Mucosa of stomach (tissue), 1 donor: Measurements from ENCODE around the gene ZC3H12C.

Source experiments
- H3K27me3 ChIP-seq: one replicate; pipeline ENCODE4 v1.7.0; 2013; ENCODE audit warnings: mild to moderate bottlenecking, low read length; ENCODE audit not compliant: control insufficient read depth, insufficient read depth
- H3K36me3 ChIP-seq: one replicate; pipeline ENCODE4 v1.7.0; 2013; ENCODE audit warnings: low read length; ENCODE audit not compliant: control insufficient read depth, insufficient read depth
- H3K4me1 ChIP-seq: one replicate; pipeline ENCODE4 v1.7.0; 2013; ENCODE audit warnings: mild to moderate bottlenecking, low read length; ENCODE audit not compliant: control insufficient read depth, insufficient read depth
- H3K4me3 ChIP-seq: one replicate; pipeline ENCODE4 v1.7.0; 2013; ENCODE audit warnings: low read length
- H3K9ac ChIP-seq: one replicate; pipeline ENCODE4 v1.7.0; 2013; ENCODE audit warnings: mild to moderate bottlenecking, low read length, moderate library complexity
- H3K9me3 ChIP-seq: one replicate; pipeline ENCODE4 v1.7.0; 2013; ENCODE audit warnings: mild to moderate bottlenecking, low read length, moderate library complexity; ENCODE audit not compliant: control insufficient read depth
- donor health status: Pancreatic carcinoma.

ZC3H12C gene

DNA sequence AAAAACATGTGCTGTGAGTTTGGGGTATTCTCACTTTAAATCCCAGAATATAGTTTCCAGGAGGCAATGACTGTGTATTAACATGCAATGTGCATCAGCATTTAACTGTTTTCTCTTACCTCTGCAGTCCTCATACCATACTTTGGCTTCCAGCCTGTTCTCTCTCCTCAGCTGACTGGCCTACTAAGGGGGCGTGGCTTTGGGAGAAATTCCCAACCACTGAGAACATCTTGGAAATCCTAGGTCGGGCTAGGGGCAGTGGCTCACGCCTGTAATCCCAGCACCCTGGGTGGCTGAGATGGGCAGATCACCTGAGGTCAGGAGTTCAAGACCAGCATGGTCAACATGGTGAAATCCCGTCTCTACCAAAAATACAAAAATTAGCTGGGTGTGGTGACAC, 13.5 kb upstream of the ZC3H12C start:
- Histone ChIP-seq H3K36me3 (no peaks in the 10 kb centered on the region), H3K4me3 (no peak overlapping the region), H3K9me3 (no peaks in the 10 kb centered on the region)

DNA sequence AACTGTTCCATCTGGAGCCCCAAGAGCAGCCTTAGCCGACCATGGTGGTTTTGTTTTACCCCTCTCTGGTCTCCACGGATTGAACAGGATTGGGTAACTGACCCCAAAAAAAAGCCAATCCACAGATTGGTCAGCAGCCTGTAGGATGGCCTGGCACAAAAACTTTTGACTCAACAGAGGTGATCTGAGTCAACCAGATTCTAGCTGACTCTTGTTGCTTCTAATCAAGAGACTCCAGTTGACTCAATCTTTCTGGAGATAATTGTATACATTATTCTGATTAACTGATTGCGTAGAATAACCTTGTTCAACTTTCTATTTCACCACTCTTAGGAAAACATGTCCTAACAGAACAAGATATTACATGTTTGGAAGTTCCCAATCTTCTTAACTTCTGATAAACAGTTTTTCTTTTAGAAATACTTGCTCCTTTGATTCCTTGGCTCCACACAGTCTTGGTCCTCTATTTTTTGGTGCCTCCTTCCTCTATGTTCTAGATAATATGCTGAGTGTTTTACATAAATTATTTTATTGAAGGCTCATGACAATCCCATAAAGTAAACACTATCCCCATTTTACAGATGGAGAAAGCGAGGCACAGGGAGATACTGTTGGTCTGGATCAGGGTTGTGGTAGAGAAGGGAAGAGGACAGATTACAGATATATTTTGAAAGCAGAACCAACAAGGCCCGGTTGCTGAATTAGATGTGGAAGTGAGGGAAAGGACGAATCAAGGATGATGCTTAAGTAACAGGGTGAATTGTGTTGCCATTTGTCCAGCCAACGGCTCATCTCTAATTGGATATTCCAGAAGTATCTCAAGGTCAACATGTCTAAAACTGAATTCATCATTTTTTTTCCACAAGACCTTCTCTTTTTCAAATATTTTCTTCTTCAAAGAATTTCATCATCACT, 11.5 kb upstream of the ZC3H12C start:
- no peaks in the 10 kb centered on the region for H3K36me3 ChIP-seq
- no peaks in the 10 kb centered on the region for H3K27me3 ChIP-seq
- H3K9me3 ChIP-seq, result no peaks in the 10 kb centered on the region
- no peak overlapping the region for H3K9ac ChIP-seq
- no peaks in the 10 kb centered on the region for H3K4me1 ChIP-seq
- no peak overlapping the region for H3K4me3 ChIP-seq

More for the DNA sequence above, 13.5 kb upstream of the ZC3H12C start:
- Histone ChIP-seq H3K9ac (no peak overlapping the region), H3K4me1 (no peaks in the 10 kb centered on the region), H3K27me3 (no peaks in the 10 kb centered on the region)

DNA sequence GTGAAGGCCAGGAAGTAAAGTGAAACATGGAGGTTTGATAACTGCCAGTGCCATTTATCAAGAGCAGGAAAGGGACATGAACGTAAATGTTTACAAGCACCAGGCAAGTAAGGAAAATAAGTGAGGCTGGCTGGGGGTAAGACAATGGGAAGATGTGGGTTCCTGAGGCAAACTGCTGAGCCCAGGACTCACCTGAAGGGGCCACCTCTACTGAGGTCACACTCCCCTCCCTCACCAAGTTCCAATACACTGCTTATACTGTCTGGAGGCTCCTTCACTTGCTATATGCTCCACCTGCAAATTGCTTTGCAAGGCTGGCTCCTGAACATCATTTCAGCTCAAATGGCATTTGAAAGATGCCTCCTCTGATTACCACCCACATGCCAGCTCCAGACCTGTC, 10.3 kb upstream of the ZC3H12C start:
- Histone ChIP-seq H3K36me3 (no peaks in the 10 kb centered on the region), H3K9me3 (no peaks in the 10 kb centered on the region), H3K27me3 (peaks cover under 1% of the 10 kb centered on the region), H3K9ac (no peak overlapping the region), H3K4me3 (no peak overlapping the region), H3K4me1 (no peaks in the 10 kb centered on the region)

DNA sequence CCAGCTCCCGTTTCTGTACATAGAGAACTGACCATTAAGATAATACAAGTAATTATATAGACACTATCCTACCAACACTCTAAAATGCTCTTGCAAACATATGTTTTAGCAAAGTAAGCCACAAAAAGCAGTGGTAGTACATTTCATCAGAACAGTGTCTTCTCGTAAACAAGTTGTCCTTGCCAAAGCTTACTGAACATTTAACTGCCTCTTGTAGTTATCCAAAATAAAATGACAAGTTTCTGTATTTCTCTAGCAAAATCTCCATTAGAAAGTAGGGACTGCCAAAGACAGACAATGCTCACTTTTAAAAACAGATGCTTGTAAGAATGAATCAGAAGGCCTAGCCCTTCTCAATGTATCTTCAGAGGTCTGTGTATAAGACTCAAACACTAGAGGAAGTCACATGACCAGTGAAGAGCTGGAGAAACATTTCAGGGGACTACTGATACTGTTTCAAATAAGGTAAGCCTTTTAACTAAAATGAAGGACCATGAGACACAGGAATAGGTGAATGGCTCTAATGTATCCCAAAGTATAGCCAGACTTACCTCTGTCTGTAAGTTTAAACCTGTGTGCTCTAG, 7.8 kb upstream of the ZC3H12C start:
- H3K4me3 ChIP-seq, result no peak overlapping the region
- H3K9me3 ChIP-seq, result no peaks in the 10 kb centered on the region
- no peak overlapping the region for H3K9ac ChIP-seq
- H3K36me3 ChIP-seq, result no peaks in the 10 kb centered on the region
- peaks cover 3% of the 10 kb centered on the region for H3K27me3 ChIP-seq
- no peaks in the 10 kb centered on the region for H3K4me1 ChIP-seq

DNA sequence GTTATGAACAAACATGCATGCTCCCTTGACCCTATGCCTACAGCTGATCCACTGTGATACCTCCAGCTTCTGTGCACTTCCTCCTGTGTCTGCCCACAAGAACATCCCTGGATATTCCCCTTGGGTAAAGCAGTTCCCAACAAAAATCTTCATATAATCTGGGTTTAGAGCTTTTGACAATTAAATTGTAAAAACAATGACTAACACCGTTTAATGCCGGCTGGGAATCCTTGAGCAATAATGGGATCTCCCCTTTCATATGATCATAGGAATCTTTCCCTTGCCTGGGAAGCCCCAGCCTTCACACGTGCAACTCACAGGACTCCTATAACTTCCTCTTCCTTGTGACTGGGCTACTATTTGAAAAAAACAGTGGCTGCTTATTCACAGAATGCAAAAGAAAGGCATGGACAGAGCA, 6.3 kb upstream of the ZC3H12C start:
- Histone ChIP-seq H3K9ac (no peak overlapping the region), H3K4me1 (peaks cover 2% of the 10 kb centered on the region), H3K9me3 (no peaks in the 10 kb centered on the region), H3K4me3 (no peak overlapping the region), H3K36me3 (no peaks in the 10 kb centered on the region), H3K27me3 (peaks cover 3% of the 10 kb centered on the region)

DNA sequence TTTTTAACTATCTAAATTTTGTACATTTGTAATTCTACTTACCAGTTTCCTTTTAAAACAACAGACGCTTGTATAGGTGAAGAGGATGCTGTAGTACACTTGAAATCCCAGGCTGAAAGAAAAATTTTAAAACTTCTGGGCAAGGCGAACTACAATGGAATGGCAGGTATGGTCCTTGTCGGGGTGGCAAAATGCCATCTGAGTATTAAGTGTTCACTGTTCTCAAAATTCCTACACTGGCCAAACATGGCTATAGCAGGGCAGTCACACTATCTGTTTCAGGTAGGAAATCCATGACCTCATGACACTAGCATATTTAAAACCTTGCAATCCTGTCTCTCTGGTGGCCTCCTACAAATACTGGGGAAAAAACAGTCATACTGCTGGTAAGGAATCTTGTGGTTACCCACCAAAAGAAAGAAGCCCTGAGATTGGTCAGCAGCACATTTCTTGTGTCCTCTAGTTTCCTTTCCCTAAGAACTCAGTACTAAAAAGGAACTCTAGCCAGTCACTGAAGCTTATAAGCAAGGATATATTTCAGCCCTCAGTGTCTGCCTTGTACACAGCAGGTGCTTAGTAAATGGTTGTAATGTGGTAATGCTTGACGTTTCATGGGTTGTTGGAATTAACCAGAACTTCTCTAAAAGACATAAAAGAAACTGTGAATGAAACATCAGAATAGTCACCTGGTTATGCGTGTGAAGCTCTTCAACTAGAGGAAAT, 5.2 kb upstream of the ZC3H12C start:
- Histone ChIP-seq H3K36me3 (no peaks in the 10 kb centered on the region), H3K4me3 (no peak overlapping the region), H3K4me1 (peaks cover 8% of the 10 kb centered on the region), H3K27me3 (peaks cover 3% of the 10 kb centered on the region), H3K9me3 (no peaks in the 10 kb centered on the region), H3K9ac (no peak overlapping the region)

DNA sequence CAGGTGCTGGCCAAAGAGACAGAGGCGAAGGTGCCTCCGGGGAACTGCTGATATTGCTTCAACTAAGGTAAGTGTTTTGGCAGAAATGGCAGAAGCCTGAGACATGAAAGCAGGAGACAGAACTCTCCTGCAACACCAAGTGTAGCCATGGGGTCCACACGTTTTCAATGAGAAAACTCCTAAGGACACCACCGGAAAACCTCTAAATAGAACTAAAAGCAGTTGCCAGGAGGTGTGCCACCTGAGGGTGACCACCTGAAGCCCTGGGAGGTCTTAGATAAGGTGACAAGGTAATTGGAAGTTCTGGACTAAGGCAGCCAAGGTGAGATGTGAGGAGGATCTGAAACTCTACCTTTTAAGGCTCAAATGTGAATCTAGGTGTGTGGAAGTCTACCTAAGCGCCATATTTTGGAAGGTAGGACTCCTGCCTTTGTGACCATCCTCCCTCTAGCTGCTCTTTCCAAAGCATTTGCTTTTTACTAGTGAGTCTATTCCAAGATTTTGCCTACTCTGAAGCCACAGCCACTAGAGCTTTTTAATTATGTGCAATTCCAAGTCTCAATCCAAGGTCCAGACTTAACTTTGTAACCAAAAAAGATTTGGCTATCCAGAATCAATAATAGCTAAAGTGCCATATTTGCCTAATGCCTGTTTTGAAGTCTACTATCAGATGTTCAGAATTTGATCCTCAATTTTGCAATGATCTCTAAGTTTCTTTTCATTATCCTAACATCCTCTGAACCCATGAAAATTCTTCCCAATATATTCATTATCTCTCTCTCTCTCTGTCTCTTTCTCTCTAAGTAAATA, 4.5 kb upstream of the ZC3H12C start:
- no peak overlapping the region for H3K9ac ChIP-seq
- no peaks in the 10 kb centered on the region for H3K9me3 ChIP-seq
- H3K36me3 ChIP-seq, result no peaks in the 10 kb centered on the region
- peaks cover 8% of the 10 kb centered on the region for H3K4me1 ChIP-seq
- H3K27me3 ChIP-seq, result peaks cover 4% of the 10 kb centered on the region
- H3K4me3 ChIP-seq, result no peak overlapping the region

DNA sequence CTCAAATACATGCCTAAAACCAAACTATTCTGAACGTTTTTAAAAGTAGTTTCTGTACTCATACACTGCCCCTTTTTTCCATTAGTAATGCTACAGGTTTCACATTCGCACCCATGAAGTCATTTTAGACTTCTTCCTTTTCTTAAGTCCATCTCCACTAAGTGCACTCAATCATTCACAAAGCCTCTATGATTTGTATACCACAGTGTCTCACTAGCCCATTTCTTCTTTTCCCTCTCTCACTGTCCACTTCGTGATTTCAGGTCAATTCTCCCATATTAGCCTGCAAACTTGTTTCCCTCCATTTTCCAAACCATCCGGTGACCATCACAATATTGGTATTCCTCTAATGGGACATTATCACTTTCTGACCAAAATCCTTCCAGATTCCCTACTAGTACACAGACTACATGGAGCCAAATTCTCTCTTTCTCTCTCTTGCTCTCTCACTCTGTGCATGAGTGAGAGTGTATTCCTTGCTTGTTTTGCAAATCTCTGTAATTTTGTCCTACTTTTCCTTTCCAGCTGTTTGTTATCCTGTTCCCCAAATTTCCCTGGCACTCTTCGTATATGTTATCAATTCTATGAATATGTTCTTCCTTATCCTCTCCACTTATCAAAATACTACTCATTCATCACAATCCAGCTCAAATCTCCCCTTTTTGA, 3.4 kb upstream of the ZC3H12C start:
- Histone ChIP-seq H3K36me3 (no peaks in the 10 kb centered on the region), H3K4me3 (no peak overlapping the region), H3K9me3 (no peaks in the 10 kb centered on the region), H3K4me1 (peaks cover 14% of the 10 kb centered on the region), H3K27me3 (peaks cover 6% of the 10 kb centered on the region), H3K9ac (no peak overlapping the region)

DNA sequence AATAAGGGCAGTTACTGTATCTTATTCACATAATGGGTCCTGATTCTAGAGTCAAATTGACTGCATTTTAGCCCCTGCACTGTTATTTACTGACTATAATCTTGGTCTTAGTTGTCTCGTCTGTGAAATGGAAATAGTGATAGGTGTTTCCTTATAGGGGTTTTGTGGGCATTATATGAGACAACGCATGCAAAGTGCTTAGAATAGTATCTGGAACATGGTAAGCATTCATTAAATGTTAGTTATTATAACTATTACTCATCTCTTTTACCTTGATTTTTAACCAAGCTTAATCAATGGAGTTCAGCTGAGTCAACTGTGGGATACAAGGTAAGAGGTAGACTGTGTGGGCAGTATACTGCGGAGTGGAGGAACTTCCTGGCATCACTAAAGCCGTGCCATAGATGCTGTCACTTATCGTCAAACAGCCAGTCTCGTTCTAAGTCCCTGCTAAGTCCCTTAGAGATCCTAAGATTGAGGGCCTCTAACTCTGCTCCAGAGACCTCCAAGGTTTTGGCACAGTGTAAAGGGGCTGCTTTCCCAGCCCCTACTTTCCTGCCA, 2.6 kb upstream of the ZC3H12C start:
- peaks cover 6% of the 10 kb centered on the region for H3K27me3 ChIP-seq
- H3K4me1 ChIP-seq, result peaks cover 14% of the 10 kb centered on the region
- no peak overlapping the region for H3K4me3 ChIP-seq
- H3K9ac ChIP-seq, result no peak overlapping the region
- no peaks in the 10 kb centered on the region for H3K9me3 ChIP-seq
- no peaks in the 10 kb centered on the region for H3K36me3 ChIP-seq

DNA sequence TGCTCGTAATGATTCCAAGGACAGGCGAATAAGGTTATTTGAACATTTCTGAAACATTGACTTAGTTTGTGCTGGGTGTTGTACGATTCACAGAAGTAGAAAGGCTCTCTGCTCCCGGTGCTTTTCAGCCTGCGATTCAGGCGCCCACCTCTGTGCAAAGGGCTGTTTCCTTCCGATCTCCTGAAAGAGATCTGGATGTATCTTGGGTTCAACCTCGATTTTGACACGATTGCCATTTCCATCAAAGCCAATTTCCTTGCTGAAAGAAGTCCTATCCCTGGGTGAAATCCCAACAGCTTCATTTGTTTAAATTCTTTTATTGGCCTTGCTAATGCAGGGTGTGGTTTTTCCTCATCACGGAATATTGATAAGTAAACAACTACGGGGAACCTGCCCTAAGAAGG, 1.1 kb upstream of the ZC3H12C start:
- no peaks in the 10 kb centered on the region for H3K9me3 ChIP-seq
- peaks cover 6% of the 10 kb centered on the region for H3K27me3 ChIP-seq
- H3K4me1 ChIP-seq, result peaks cover 14% of the 10 kb centered on the region
- H3K4me3 ChIP-seq, result peak overlapping the region; percentile 52
- H3K36me3 ChIP-seq, result no peaks in the 10 kb centered on the region
- peak overlapping the region; percentile 64 for H3K9ac ChIP-seq
